GM18873 (cell line): ENCODE measurements around the gene CREM.

Experiments used
- ATAC-seq: cut with Tn5 transposase; IDR thresholded peaks from one replicate; pipeline ENCODE4 v1.9.1; 2021; ENCODE audit warnings: mild to moderate bottlenecking, moderate library complexity, moderate number of reproducible peaks; ENCODE audit not compliant: unreplicated experiment, low FRiP score

Gene CREM

GRCh38 chr10:35259769-35260397 is 133.2 kb downstream of the CREM start:
- no peak for ATAC-seq

GRCh38 chr10:35262436-35262835 is 135.8 kb downstream of the CREM start:
- no peak for ATAC-seq
